Measurements from ENCODE around the gene KDELR1. TPM values are rescaled to one million over a fixed set of nuclear protein-coding genes. Genes with fewer than 3 reads are reported as not detected.

KDELR1 gene
- total and polyA plus RNA-seq, 9 of the 15 experiments (the other 6 are each of a cell fraction or from before 2014, with no cell fraction given) = 6.1 to 165 (median 58.5) TPM

- no peak for TF ChIP-seq MGA (IDR thresholded peaks at IDR 0.05)
- TF ChIP-seq MBD1 (CRISPR knock-in tag; IDR thresholded peaks at IDR 0.05) = no peak
- TF ChIP-seq, protein P1, sequence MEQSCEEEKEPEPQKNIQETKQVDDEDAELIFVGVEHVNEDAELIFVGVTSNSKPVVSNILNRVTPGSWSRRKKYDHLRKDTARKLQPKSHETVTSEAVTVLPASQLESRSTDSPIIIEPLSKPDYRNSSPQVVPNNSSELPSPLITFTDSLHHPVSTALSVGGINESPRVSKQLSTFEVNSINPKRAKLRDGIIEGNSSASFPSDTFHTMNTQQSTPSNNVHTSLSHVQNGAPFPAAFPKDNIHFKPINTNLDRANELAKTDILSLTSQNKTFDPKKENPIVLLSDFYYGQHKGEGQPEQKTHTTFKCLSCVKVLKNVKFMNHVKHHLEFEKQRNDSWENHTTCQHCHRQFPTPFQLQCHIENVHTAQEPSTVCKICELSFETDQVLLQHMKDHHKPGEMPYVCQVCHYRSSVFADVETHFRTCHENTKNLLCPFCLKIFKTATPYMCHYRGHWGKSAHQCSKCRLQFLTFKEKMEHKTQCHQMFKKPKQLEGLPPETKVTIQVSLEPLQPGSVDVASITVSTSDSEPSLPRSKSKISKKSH (CRISPR knock-in tag; IDR thresholded peaks at IDR 0.05) = no peak
- TF ChIP-seq HOMEZ (CRISPR knock-in tag; IDR thresholded peaks at IDR 0.05) = no peak
- TF ChIP-seq ZC3H8 (IDR thresholded peaks at IDR 0.05) = no peak
- TF ChIP-seq CBX2 (IDR thresholded peaks at IDR 0.05; ENCODE audit: insufficient read depth, low read length, poor library complexity, severe bottlenecking) = no peak
- TF ChIP-seq ZNF23 (CRISPR knock-in tag; IDR thresholded peaks at IDR 0.05) = no peak
- no peak for TF ChIP-seq IRF2 (CRISPR knock-in tag; IDR thresholded peaks at IDR 0.05)
- TF ChIP-seq ZNF584 (CRISPR knock-in tag; IDR thresholded peaks at IDR 0.05; ENCODE audit: low read depth) = peak; percentile 80; the same call in 1 of the 2 replicates
These were observed 28.4 kb downstream of the KDELR1 start (continued) for GRCh38 chr19:48362716-48363499.

Data from K562 (cell line).